ENCODE measurements around the gene ERI3.

DNA sequence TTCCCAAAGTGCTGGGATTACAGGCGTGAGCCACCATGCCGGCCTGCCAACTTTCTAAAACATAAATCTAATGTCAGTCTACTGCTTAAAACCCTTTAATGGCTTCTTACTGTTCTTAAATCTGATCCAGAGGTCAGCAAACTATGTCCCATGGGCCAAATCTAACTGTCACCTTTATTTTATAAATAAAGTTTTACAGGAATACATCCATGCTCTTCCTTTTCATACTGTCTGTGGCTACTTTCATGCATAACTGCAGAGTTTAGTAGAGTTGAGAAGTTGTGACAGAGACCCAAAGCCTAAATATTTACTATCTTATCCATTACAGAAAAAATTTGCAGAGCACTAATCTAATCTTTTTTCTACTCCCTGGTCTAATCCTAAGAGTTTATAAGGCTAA is 3.8 kb downstream of the ERI3 start:
- TF ChIP-seq, protein P1, sequence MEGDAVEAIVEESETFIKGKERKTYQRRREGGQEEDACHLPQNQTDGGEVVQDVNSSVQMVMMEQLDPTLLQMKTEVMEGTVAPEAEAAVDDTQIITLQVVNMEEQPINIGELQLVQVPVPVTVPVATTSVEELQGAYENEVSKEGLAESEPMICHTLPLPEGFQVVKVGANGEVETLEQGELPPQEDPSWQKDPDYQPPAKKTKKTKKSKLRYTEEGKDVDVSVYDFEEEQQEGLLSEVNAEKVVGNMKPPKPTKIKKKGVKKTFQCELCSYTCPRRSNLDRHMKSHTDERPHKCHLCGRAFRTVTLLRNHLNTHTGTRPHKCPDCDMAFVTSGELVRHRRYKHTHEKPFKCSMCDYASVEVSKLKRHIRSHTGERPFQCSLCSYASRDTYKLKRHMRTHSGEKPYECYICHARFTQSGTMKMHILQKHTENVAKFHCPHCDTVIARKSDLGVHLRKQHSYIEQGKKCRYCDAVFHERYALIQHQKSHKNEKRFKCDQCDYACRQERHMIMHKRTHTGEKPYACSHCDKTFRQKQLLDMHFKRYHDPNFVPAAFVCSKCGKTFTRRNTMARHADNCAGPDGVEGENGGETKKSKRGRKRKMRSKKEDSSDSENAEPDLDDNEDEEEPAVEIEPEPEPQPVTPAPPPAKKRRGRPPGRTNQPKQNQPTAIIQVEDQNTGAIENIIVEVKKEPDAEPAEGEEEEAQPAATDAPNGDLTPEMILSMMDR (IDR thresholded peaks at IDR 0.05; ENCODE audit: insufficient read depth, low read length, poor library complexity, severe bottlenecking), result no peak
- no peak for TF ChIP-seq EZH2phosphoT487 (conservative IDR thresholded peaks at IDR 0.05; ENCODE audit: low read length)

Measured in SU-DHL-6 (cell line).